ENCODE data around the gene ARID1B.

- TF ChIP-seq CTCF (IDR thresholded peaks at IDR 0.05) (no peak), POLR2AphosphoS5 (IDR thresholded peaks at IDR 0.05) (no peak), POLR2A (IDR thresholded peaks at IDR 0.05) (no peak)
Observed at GRCh38 chr6:156765117-156765516, 12.1 kb upstream of the ARID1B start.

Data from prostate gland (tissue), 2 donors.